Measurements from ENCODE around the gene RPS6KL1.

The RPS6KL1 gene

DNA sequence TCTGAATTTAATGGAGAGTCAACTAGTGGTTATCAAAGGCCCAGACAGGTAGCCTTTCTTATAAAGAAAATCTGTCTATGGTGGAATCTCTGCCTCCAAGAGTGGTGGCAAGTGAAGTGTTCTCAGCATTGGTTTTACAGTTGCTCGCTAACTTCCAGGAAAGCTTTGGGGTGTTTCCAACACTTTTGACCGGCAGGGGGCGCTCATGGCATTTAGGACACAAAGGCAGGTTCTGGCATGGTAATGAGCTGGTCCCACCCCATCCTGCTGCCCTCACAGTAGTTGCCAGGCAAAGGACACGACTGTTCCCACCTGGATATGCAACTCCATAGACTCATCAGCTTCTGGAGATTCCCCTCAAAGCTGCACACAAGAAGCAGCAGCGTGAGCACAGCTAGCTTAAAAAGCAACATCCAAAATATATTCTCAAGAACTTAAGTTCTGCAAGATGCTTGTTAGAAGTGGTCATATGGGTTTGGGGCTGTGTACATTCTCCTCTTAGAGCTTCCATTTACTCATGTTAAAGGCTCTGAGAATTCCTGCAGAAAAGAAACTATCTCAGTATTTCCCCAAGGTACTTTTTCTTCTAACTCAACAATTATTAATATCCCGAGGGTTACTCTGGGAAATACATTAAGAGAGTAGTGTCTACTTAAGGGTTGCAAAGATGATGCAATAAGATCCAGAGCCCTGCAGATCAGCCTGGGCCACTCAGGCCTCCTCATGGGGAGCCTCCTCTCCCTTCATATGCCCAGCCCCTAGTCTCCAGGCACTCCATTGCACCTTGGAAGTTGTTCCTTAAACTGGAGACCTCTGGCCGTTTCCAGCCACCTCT, 61.9 kb downstream of the RPS6KL1 start:
- peak; percentile 89 for DNase-seq
- TF ChIP-seq, protein P1, sequence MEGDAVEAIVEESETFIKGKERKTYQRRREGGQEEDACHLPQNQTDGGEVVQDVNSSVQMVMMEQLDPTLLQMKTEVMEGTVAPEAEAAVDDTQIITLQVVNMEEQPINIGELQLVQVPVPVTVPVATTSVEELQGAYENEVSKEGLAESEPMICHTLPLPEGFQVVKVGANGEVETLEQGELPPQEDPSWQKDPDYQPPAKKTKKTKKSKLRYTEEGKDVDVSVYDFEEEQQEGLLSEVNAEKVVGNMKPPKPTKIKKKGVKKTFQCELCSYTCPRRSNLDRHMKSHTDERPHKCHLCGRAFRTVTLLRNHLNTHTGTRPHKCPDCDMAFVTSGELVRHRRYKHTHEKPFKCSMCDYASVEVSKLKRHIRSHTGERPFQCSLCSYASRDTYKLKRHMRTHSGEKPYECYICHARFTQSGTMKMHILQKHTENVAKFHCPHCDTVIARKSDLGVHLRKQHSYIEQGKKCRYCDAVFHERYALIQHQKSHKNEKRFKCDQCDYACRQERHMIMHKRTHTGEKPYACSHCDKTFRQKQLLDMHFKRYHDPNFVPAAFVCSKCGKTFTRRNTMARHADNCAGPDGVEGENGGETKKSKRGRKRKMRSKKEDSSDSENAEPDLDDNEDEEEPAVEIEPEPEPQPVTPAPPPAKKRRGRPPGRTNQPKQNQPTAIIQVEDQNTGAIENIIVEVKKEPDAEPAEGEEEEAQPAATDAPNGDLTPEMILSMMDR (IDR thresholded peaks at IDR 0.05; ENCODE audit: low read depth, low read length) = peak; percentile 81
- Histone ChIP-seq H3K9me3 (ENCODE audit: severe bottlenecking) (no peaks in the 10 kb centered on the region), H3K36me3 (no peaks in the 10 kb centered on the region), H3K4me3 (ENCODE audit: low read depth, low read length) (no peak overlapping the region), H3K27me3 (ENCODE audit: insufficient read depth, low read depth, severe bottlenecking) (no peaks in the 10 kb centered on the region), H3K27ac (no peak overlapping the region)

DNA sequence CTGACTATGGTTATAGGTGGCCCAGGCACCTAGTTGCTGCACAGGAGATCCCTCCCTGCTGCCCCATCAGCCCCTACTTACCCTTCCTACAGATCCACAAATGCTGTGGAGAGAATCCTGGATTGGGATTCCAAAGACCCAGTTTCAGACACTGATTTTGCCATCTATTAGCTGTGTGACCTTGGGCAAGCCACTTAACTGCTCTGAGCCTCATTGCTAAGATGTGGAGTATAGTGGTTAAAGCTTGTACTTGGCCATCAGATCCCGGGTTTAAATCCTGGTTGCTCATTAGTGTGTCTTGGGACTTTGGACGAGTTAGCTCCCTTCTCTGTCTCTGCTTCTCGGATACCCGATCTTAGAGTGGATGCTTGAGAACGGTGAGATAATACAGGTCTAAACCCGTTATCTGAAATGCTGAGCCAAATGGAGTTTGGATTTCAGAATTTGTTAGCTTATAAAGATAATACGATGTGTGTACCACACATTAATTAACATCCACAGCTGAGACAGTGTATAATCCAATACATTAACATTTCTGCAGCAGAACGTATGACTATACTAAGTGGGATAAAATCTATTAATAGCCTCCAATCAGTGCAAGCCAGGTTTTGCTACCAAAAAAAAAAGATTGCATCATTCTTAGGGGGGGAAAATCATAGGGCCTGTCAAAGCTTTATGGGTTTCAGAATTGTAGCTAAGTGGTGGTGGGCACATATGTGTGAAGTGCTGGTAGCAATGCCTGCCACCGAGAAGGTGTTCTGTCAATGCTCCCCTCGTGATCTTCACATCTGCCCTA, 63.1 kb downstream of the RPS6KL1 start:
- H3K27ac ChIP-seq = no peak overlapping the region
- TF ChIP-seq, protein P1 (IDR thresholded peaks at IDR 0.05; ENCODE audit: low read depth, low read length) = no peak

DNA sequence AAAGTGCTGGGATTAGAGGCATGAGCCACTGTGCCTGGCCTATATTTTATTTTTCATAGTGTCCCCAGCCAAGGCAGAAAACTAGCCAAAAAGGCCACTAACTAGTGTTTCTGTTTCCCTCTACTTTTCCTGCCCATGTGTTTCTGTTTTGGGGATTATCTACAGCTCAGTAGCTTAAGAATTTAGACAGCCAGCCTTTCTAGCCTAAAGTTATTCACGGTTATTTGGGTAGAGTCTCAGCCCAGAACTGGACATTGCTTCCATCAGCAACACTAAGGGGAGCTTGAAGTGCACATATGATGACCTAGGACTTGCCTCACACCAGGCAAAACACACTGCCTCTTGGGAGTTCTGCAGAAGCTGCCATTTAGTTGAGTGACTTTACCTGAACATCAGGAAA, 65.0 kb downstream of the RPS6KL1 start:
- Histone ChIP-seq H3K9me3 (ENCODE audit: severe bottlenecking) (no peaks in the 10 kb centered on the region), H3K36me3 (no peaks in the 10 kb centered on the region), H3K27ac (no peak overlapping the region), H3K27me3 (ENCODE audit: insufficient read depth, low read depth, severe bottlenecking) (no peaks in the 10 kb centered on the region), H3K4me3 (ENCODE audit: low read depth, low read length) (no peak overlapping the region)
- TF ChIP-seq, protein P1 (IDR thresholded peaks at IDR 0.05; ENCODE audit: low read depth, low read length) = no peak
- DNase-seq = no peak

More for the DNA sequence above, 63.1 kb downstream of the RPS6KL1 start:
- no peak for DNase-seq
- Histone ChIP-seq H3K36me3 (no peaks in the 10 kb centered on the region), H3K9me3 (ENCODE audit: severe bottlenecking) (no peaks in the 10 kb centered on the region), H3K4me3 (ENCODE audit: low read depth, low read length) (no peak overlapping the region), H3K27me3 (ENCODE audit: insufficient read depth, low read depth, severe bottlenecking) (no peaks in the 10 kb centered on the region)

DNA sequence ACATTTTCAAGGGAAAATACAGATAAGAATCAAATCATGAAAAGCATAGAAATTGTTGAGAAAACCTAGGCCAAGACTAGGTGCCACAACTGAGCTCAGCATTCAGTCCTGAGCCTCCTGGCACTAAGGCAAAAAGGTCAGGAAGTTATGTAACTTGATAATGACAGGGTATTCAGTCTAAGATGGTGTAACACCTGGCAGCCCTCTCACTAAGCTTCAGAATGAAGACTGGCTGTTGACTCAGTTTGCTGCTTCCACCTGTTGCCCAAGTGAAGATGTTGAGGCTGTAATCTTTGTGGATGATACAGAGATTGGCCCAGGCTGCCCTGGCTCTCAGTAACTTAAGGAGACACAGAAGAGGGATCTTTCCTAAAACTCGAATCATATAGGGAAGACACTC, 66.7 kb downstream of the RPS6KL1 start:
- no peaks in the 10 kb centered on the region for H3K36me3 ChIP-seq
- H3K27me3 ChIP-seq (ENCODE audit: insufficient read depth, low read depth, severe bottlenecking) = no peaks in the 10 kb centered on the region
- TF ChIP-seq, protein P1 (IDR thresholded peaks at IDR 0.05; ENCODE audit: low read depth, low read length) = no peak
- no peak overlapping the region for H3K4me3 ChIP-seq (ENCODE audit: low read depth, low read length)
- H3K9me3 ChIP-seq (ENCODE audit: severe bottlenecking) = no peaks in the 10 kb centered on the region
- no peak for DNase-seq
- H3K27ac ChIP-seq = no peak overlapping the region

DNA sequence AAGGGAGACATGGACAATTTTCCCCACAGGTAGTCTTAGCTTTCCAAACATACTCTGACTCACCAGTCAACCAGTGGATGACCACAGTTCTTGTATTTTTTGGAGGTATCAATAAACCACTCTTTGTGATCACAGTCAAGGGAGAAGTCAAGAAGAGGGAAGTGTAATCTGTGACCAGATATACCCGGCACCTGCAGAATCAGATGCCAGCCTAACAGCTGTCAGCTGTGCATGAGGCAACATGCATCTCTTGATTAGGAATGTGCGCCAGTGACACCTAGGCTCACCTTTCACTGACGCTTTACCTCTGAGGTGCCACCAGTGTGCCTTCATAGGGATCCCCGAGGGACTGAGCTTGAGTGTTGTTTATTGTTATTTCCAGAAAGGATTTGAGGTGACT, 67.1 kb downstream of the RPS6KL1 start:
- no peak overlapping the region for H3K27ac ChIP-seq
- H3K9me3 ChIP-seq (ENCODE audit: severe bottlenecking) = no peaks in the 10 kb centered on the region

More for the DNA sequence above, 67.1 kb downstream of the RPS6KL1 start:
- H3K27me3 ChIP-seq (ENCODE audit: insufficient read depth, low read depth, severe bottlenecking) = no peaks in the 10 kb centered on the region
- TF ChIP-seq, protein P1 (IDR thresholded peaks at IDR 0.05; ENCODE audit: low read depth, low read length) = no peak
- no peak for DNase-seq
- H3K4me3 ChIP-seq (ENCODE audit: low read depth, low read length) = no peak overlapping the region
- H3K36me3 ChIP-seq = no peaks in the 10 kb centered on the region
